Natural killer cell (primary cell): ENCODE data around the gene MYL5. TPM values are rescaled to one million over a fixed set of nuclear protein-coding genes. Genes with fewer than 3 reads are reported as not detected.

Experiments used
- ATAC-seq, 3 donors: fragments of 150-1000 bp in 2 of 3; fragments of 200-7000 bp in 1 of 3; cut with Tn5 transposase; 1 replicate in 1 of 3; 2 replicates in 2 of 3; pipeline ENCODE4 v1.10.0; 2021; ENCODE audit warnings: mild to moderate bottlenecking in 2 of 3, moderate library complexity in 2 of 3
- DNase-seq, 2 donors: peaks; one replicate each; pipeline versions ENCODE4 v3.0.0 to v3.0.0-alpha.2; 2013 to 2021; ENCODE audit warnings: mixed read lengths in 1 of 2
- H3K27ac ChIP-seq: one replicate; pipeline ENCODE4 v1.5.1; 2013; ENCODE audit warnings: mild to moderate bottlenecking, low read length
- H3K27me3 ChIP-seq: one replicate; pipeline ENCODE4 v1.6.1; 2013; ENCODE audit warnings: low read length; ENCODE audit not compliant: control insufficient read depth, insufficient read depth
- H3K36me3 ChIP-seq: one replicate; pipeline ENCODE4 v1.6.1; 2013; ENCODE audit warnings: low read length; ENCODE audit not compliant: control insufficient read depth, insufficient read depth
- H3K4me1 ChIP-seq: one replicate; pipeline ENCODE4 v1.6.1; 2013; ENCODE audit warnings: low read length; ENCODE audit not compliant: control insufficient read depth, insufficient read depth
- H3K4me3 ChIP-seq: one replicate; pipeline ENCODE4 v1.5.1; 2013; ENCODE audit warnings: low read length
- H3K9me3 ChIP-seq: one replicate; pipeline ENCODE4 v1.6.1; 2013; ENCODE audit warnings: low read length; ENCODE audit not compliant: control insufficient read depth, insufficient read depth
- H3K27ac Mint-ChIP-seq, 2 donors: one replicate each; pipeline ENCODE4 v1.8.0; 2022; ENCODE audit warnings: mild to moderate bottlenecking in 2 of 2, mixed read lengths in 2 of 2, moderate library complexity in 1 of 2
- H3K27me3 Mint-ChIP-seq, 2 donors: one replicate each; pipeline ENCODE4 v1.8.0; 2022; ENCODE audit warnings: low read depth in 2 of 2, mixed read lengths in 2 of 2
- H3K36me3 Mint-ChIP-seq: one replicate; pipeline ENCODE4 v1.8.0; 2022; ENCODE audit warnings: mixed read lengths
- H3K4me1 Mint-ChIP-seq, 2 donors: one replicate each; pipeline ENCODE4 v1.8.0; 2022; ENCODE audit warnings: mixed read lengths in 2 of 2
- H3K4me3 Mint-ChIP-seq: one replicate; pipeline ENCODE4 v1.8.0; 2022; ENCODE audit warnings: mild to moderate bottlenecking, moderate library complexity, mixed read lengths
- H3K9me3 Mint-ChIP-seq, 2 donors: one replicate each; pipeline ENCODE4 v1.8.0; 2022; ENCODE audit warnings: mixed read lengths in 2 of 2
- WGBS: methylation state at CpG from one replicate; pipeline ENCODE4 v1.1.7; 2013; ENCODE audit warnings: missing lambda C conversion rate; ENCODE audit not compliant: insufficient coverage; 5-methylcytosine and 5-hydroxymethylcytosine counted together
- intact Hi-C: fragments of 100-400 bp; cut with micrococcal nuclease; formaldehyde crosslinking; loops from one replicate; pipeline ENCODE4 v1.14.2; 2022
- total RNA-seq, 4 donors: library from RNA; stranded (reverse); fragments of 120-200 nt in 1 of 4; gene quantifications; one replicate each; pipeline versions ENCODE4 v1.2.3 to v1.2.4, GENCODE V29; 2013 to 2022
- TF ChIP-seq, protein P1 (sequence below): fragments of 200-600 bp; IDR thresholded peaks from one replicate; pipeline ENCODE4 v1.8.0; 2022; ENCODE audit warnings: antibody characterized with exemption

MYL5 gene
- total RNA-seq, 3 donors from 2014 or later (not counting 1 experiment from before 2014, with no cell fraction given): 23.4 to 39.5 (median 30.1) TPM

DNA sequence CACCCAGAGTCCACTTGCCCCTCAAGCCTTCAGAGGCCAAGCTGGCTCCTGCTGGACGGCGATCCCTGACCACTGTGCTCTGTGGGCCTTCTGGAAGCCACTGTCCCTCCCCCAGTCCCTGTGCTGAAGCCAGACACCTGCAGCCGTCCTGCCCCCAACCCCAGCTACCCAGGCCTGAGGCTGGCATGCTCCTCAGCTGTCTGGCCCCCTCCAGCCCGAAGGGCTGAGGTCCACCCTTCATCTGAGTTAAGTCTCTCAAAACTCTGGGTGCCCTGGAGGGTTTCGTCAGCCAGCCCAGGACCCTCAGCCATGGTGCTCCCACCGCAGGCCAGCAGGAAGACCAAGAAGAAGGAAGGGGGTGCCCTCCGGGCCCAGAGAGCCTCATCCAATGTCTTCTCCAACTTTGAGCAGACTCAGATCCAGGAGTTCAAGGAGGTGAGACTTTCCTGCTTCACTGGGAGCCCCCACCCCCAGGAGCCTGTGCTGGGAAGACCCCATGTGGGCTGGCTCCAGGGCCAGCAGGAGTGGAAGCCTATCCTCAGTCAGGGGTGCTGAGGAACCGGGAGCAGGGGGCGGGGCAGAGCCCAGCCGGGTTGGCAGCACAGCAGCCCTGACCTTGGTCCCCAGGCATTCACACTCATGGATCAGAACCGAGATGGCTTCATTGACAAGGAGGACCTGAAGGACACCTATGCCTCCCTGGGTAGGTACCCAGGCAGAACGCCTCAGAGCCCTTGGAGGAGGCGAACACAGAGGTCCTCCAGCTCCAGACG is 4.2 kb downstream of the MYL5 start:
- TF ChIP-seq, protein P1, sequence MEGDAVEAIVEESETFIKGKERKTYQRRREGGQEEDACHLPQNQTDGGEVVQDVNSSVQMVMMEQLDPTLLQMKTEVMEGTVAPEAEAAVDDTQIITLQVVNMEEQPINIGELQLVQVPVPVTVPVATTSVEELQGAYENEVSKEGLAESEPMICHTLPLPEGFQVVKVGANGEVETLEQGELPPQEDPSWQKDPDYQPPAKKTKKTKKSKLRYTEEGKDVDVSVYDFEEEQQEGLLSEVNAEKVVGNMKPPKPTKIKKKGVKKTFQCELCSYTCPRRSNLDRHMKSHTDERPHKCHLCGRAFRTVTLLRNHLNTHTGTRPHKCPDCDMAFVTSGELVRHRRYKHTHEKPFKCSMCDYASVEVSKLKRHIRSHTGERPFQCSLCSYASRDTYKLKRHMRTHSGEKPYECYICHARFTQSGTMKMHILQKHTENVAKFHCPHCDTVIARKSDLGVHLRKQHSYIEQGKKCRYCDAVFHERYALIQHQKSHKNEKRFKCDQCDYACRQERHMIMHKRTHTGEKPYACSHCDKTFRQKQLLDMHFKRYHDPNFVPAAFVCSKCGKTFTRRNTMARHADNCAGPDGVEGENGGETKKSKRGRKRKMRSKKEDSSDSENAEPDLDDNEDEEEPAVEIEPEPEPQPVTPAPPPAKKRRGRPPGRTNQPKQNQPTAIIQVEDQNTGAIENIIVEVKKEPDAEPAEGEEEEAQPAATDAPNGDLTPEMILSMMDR: no peak
- 90% methylated on average over 14 of the region's 14 CpGs for WGBS
- no peak for DNase-seq
- peak overlapping the region in 1 of 2 donors; percentile 18 for H3K27ac Mint-ChIP-seq
- H3K4me1 Mint-ChIP-seq: peaks cover 8 to 28% of the 10 kb centered on the region in 2 donors
- intact Hi-C loops: no loop called here
- no peak overlapping the region for H3K4me3 Mint-ChIP-seq
- Histone ChIP-seq H3K27me3 (no peaks in the 10 kb centered on the region), H3K27ac (no peak overlapping the region), H3K4me1 (peaks cover 50% of the 10 kb centered on the region), H3K36me3 (no peaks in the 10 kb centered on the region), H3K9me3 (no peaks in the 10 kb centered on the region), H3K4me3 (no peak overlapping the region)
- no peaks in the 10 kb centered on the region for H3K36me3 Mint-ChIP-seq
- no peaks in the 10 kb centered on the region for H3K27me3 Mint-ChIP-seq
- no peaks in the 10 kb centered on the region for H3K9me3 Mint-ChIP-seq
- ATAC-seq: no peak

DNA sequence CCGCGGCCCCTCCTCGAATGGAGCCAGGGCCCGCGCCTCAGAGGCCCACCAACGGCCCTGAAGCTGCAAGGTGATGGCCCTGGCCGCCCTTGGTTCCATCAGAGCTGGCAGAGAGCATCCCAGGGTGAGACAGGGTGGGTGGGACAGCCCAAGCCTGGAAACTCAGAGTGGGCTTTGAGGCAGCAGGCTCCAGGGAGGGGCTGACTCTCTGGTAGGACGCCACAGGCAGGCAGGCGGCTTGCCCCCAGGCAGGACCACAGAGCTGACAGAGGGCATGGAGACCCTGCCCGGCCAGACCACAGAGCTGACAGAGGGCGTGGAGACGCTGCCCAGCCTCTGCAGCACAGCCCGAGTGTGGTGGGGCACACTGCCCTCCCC is 4.8 kb downstream of the MYL5 start:
- no peak overlapping the region for H3K27ac ChIP-seq
- H3K4me3 ChIP-seq: no peak overlapping the region
- H3K27ac Mint-ChIP-seq: peak overlapping the region in 1 of 2 donors; percentile 18
- ATAC-seq: no peak
- DNase-seq: no peak
- no peak overlapping the region for H3K4me3 Mint-ChIP-seq
- H3K4me1 ChIP-seq: peaks cover 52% of the 10 kb centered on the region
- no peaks in the 10 kb centered on the region for H3K9me3 Mint-ChIP-seq
- no peaks in the 10 kb centered on the region for H3K36me3 Mint-ChIP-seq
- intact Hi-C loops: no loop called here
- no peaks in the 10 kb centered on the region for H3K9me3 ChIP-seq
- no peaks in the 10 kb centered on the region for H3K36me3 ChIP-seq
- H3K4me1 Mint-ChIP-seq: peaks cover 11 to 32% of the 10 kb centered on the region in 2 donors
- TF ChIP-seq, protein P1: no peak
- no peaks in the 10 kb centered on the region for H3K27me3 Mint-ChIP-seq
- WGBS: 88% methylated on average over 13 of the region's 13 CpGs
- no peaks in the 10 kb centered on the region for H3K27me3 ChIP-seq

DNA sequence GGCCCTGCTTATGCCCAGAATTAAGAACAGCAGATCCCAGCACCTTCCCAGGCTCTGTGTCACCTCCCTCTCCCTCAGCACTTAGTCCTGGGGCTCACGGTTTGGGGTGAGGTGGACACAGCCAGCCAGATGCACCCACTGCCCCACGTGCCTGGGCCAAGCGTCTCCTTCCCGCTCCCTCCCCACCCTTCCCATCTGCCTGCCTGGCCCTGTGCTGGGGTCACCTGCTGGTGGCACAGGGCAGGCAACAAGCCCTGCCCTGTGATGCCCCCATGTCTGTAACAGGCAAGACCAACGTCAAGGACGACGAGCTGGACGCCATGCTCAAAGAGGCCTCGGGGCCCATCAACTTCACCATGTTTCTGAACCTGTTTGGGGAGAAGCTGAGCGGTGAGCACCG is 5.3 kb downstream of the MYL5 start:
- TF ChIP-seq, protein P1: no peak
- WGBS: 93% methylated on average over 11 of the region's 11 CpGs
- DNase-seq (no peak), ATAC-seq (no peak)
- H3K9me3 ChIP-seq: no peaks in the 10 kb centered on the region
- H3K4me1 ChIP-seq: peaks cover 52% of the 10 kb centered on the region
- intact Hi-C loops: loop anchor here (2.0 kb wide), 1 partner anchor 25 kb away; the partner anchor contains the start of gene PCGF3
- peak overlapping the region; percentile 76 for H3K27ac ChIP-seq
- H3K4me1 Mint-ChIP-seq: peaks cover 11 to 33% of the 10 kb centered on the region in 2 donors
- no peak overlapping the region for H3K4me3 Mint-ChIP-seq
- H3K27me3 Mint-ChIP-seq: no peaks in the 10 kb centered on the region
- H3K4me3 ChIP-seq: no peak overlapping the region
- H3K36me3 Mint-ChIP-seq: no peaks in the 10 kb centered on the region
- no peaks in the 10 kb centered on the region for H3K36me3 ChIP-seq
- H3K9me3 Mint-ChIP-seq: no peaks in the 10 kb centered on the region
- no peaks in the 10 kb centered on the region for H3K27me3 ChIP-seq
- peak overlapping the region; percentile 90 for H3K27ac Mint-ChIP-seq
